ENCODE data around the gene PDE5A.

- TF ChIP-seq CTCF (IDR thresholded peaks at IDR 0.05; ENCODE audit: poor library complexity) (no peak), EZH2 (IDR thresholded peaks at IDR 0.05; ENCODE audit: borderline replicate concordance) (no peak)
Measured at GRCh38 chr4:119641765-119642164, 13.2 kb upstream of the PDE5A start.
